ENCODE results near the gene RBM5. TPM values are rescaled to one million over a fixed set of nuclear protein-coding genes. Genes with fewer than 3 reads are reported as not detected.
"Not testable (repeated sequence)": the region's sequence is repeated elsewhere in the genome, so short reads cannot be mapped to it uniquely, and the experiment has no call there.

RBM5 gene
- total RNA-seq = 10 to 100 TPM; 66.6 to 69.7 TPM
- long read RNA-seq, transcript RBM5-201 (25 exons, 3,188 nt) = major isoform, 9 of 23 reads
- long read RNA-seq, partial matches to known transcripts = 4 of 23 reads
- long read RNA-seq, other reads (novel, unspliced or antisense) = 6 of 23 reads

DNA sequence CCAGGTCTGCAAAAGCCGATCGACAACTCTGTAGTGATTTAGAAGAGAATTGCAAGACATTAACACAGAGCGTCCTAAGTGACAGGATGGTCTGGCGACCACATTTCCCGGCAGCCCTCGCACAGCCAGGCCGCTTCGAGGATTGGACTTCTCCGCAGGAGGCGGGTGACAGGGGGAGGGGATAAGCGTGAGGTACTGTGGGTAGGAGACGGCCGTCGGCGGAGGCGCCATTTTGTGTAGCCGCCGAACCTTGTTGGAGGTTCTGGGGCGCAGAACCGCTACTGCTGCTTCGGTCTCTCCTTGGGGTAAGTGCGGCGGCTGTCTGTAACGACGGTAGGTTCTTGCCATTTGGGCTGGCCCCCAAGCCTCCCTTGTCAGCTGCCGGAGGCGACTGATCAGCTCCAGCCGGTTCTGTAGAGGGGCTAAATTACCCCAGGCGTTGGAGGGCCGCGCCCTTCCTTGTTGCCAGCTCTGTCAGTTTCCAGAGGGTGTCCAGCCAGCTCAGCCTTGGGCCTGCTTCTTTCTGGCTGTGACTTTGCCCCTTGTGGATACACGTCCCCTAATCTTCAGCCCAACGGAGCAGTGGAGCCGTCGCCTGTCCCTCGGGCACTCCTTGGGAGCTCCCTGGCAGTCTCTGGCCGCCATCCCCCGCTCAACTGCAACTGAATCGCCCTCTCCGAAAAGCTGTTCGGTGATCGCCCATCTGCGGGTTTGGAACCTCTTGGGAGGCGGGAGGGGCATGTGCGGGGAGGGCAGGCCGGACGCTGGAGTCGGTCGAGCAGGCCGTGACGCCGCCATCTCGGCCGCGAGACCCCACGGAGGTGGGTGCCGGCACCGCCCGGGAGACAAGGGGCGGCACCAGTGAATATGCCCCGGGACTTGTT is at the start of gene RBM5:
Gene RBM5, plus strand, starts transcription at position 195 of the 884 bp plus-strand sequence. CDS start 1,516 bp downstream, outside the sequence.
- ATAC-seq (peak; percentile 99 to 100), DNase-seq (peak; percentile 96)
- intact Hi-C loops (cut with DNase I) = no loop called here

DNA sequence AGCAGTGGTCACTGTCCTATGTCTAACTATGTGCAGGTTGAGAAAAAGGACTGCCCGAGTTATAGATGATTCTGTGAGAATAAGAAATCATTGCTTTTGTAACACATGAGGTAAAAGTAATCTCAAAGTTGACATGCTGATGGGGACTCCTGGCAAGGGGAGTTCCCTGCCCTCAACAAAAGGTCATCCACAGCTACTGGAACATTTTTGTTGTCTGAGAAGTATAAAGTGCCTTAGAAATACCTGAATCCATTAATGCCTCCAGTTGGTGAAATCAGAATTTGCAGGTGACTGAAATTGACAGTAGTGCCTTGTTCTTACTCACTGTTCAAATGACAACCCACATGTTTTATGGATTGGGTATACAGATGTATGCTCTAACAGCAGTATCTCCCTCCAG is 43.7 kb upstream of the RBM5 start:
- intact Hi-C loops (cut with DNase I) = no loop called here
- ATAC-seq (no peak), DNase-seq (no peak)

DNA sequence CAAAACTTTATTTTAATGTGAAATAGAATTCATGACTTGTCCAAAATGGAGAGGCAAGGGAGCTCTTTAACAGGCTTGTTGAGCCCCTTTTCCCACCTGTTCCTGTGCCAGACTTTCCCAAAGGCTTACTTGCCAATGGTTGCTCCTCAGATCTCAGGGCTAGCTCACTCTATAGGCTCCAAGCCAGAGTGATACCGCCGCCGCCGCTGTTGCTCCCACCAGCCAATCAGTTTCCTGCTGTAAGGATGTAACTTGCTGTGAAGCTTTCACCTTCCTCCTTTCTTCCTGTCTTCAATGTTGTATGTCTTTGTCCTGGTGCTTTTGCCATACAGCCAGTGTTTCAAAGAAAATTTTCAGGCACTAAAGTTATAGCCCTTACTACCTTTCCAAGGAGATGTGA is 41.3 kb upstream of the RBM5 start:
- ATAC-seq = no peak
- no peak for DNase-seq
- intact Hi-C loops (cut with DNase I) = no loop called here

DNA sequence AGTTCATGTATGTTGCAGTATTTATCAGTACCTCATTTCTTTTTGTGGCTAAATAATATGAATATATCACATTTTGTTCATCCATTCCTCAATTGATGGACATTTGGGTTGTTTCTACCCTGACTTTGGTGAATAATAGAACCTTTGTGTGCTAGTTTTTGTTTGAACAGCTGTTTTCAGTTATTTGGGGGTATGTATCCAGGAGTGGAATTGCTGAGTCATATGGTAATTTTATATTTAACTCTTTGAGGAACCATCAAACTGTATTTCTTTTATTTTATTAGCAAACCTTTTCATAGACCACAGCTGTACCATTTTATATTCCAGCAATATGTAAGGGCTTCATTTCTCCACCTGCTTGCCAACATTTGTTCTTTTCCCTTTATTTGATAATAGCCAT is 38.4 kb upstream of the RBM5 start:
- intact Hi-C loops (cut with DNase I) = no loop called here
- DNase-seq (no peak), ATAC-seq (peak in 1 of 2 donors; percentile 55)

DNA sequence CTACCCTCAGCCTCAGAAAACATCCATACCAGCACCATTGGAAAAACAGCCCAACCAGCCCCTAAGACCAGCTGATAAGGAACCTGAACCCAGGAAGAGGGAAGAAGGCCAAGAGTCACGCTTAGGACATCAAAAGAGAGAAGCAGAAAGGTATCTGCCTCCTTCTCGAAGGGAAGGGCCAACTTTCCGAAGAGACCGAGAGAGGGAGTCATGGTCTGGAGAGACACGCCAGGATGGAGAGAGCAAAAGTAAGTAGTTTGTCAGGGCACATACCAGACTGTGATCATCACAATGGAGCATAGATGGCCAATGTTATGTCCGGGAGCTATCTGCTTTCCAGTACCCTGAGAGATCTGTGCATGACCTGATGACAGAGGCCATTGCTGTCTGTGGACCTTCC is 31.0 kb upstream of the RBM5 start:
- ATAC-seq = no peak
- intact Hi-C loops (cut with DNase I) = no loop called here

DNA sequence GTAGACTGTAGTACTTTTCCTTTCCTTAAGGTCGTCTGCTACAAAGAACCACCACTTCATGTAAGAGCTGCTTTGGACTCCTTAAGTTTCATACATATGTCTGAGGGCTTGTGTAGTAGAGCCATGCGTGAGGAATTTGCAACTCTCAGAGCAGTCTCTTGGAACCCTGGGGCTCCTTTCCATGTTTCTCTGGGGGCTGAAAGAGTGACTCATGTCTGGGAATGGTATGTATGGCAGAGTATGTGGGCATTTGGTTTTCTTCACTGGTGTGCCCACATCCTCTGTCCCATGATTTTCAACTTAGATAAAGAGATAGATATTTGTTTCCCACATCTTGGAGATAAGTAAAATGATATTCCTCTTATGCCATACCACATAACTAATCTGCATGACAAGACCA is 20.6 kb upstream of the RBM5 start:
- ATAC-seq (no peak), DNase-seq (no peak)
- intact Hi-C loops (cut with DNase I) = no loop called here

More for the DNA sequence above, 31.0 kb upstream of the RBM5 start:
- no peak for DNase-seq

DNA sequence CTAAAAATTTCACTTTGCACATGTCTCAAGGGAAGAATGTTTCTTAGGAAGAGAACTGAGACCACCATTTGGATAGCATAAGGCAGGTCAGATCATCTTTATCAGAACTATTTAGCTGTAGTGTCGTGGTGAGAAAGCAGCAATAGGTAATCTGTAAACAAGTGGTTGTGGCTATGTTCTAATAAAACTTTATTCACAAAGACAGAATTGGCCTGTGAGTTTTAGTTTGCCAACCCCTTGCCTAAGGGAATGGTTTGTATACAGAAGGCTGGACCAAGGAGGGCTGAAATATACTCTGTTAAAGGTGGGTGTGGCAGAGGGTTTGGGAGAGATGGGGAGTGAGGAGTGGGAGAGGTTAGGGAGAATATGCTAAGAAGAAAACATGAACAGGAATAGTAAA is 10.6 kb upstream of the RBM5 start:
- no peak for ATAC-seq
- no peak for DNase-seq
- intact Hi-C loops (cut with DNase I) = no loop called here

DNA sequence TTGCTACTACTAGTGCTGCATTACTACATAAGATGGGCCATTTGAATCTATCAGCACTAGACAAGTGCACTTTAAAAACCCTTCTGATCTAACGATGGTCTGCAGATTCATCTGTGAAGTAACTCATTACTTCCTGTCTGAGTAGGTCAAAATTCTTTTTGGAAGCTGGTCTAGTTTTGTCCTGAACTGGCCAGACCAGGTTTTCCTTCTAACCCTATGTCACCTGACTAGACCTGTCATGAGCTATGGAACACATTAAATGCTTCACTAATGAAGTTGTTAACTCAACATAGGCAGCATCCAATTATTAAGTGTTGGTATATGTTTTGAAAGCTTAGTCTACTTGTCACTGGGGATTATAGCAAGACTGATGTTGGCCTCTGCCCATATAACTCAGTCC is 10.1 kb upstream of the RBM5 start:
- ATAC-seq (no peak), DNase-seq (no peak)
- intact Hi-C loops (cut with DNase I) = no loop called here

DNA sequence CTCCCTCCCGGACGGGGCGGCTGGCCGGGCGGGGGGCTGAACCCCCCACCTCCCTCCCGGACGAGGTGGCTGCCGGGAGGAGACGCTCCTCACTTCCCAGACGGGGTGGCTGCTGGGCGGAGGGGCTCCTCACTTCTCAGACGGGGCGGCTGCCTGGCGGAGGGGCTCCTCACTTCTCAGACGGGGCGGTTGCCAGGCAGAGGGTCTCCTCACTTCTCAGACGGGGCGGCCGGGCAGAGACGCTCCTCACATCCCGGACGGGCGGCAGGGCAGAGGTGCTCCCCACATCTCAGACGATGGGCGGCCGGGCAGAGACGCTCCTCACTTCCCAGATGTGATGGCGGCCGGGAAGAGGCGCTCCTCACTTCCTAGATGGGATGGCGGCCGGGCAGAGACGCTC is 3.8 kb upstream of the RBM5 start:
- ATAC-seq; intact Hi-C loops (cut with DNase I); DNase-seq: not testable (repeated sequence)

DNA sequence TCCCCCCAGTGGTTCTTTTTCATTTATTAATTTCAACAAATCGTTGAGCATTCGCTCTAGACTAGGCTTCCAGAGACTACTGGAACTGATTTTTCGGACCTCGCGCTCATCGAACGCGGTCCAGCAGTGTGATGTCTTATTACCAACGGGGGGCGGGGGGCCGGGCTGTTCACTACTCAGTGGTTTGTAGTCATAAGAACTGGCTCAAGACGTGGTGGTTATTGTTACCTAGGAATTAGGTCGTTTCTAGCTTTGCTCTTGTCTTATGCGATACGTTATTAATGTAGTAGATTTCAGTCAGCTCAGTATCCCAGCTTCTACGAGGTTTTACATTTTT is 858 bp downstream of the RBM5 start:
- ATAC-seq = peak; percentile 38 to 47
- no peak for DNase-seq
- intact Hi-C loops (cut with DNase I) = no loop called here

DNA sequence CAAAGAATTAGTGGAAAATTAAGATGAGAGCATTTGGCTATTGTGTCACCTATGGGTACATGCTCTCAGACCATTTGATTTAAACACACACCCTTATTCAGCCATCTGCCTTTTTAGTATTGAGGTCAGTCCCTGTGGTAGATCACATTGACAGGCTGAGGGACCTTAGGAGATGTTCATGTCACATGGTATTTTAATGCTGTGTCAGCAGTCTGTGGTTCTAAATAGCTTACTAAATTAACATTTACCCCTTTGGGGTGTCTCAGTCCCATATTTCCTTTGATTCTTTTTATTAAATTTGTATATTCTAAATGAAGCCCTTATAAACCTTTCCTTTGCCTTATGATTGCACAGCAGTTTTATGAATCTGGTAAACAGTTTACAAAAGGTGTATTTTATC is 2.3 kb downstream of the RBM5 start:
- DNase-seq = no peak
- intact Hi-C loops (cut with DNase I) = no loop called here
- ATAC-seq = no peak

DNA sequence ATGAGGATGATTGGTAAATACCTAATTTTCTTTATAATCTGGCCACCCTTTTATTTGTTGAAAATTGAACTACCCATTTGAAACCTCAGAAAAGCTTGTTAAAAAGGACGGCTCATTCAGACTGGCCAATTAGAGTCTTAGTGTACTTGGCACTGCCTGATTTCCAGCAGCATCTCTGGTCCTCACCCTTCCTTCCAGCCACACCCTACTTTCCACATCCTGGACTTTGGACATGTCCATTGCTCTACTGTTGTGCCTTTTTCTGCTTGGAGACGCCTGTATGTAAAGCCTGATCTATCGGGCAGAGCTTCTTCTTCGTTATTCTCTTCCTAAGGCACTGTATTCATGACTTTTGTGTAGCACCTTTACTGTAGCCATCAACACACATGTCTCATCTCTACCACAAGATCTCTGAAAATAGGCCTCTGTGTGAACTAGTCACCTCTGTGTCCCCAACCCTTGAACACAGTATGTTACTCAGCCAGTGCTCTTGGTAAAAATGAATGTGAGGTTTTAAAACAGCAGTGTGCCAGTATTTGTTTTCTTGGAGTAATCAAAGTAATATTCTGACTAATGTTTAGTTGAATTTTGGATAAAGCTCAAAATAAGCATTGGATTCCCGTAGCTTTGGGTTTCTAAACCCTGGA is 6.8 kb downstream of the RBM5 start:
- DNase-seq = no peak
- intact Hi-C loops (cut with DNase I) = no loop called here
- ATAC-seq = no peak

DNA sequence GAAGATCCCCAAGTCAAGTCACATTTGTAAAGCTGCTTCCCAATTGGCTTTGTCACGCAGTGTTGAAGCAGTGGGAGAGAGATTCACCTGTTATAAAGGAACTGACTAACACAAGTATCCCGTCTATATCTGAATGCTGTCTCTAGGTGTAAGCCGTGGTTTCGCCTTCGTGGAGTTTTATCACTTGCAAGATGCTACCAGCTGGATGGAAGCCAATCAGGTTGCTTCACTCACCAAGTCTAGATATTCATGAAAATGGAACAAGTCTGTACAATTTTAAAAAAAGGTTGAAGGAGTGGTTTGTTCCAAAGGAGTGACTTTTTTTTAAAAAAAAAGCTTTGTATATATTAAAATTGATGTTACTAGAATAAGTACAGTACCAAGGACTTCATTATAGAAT is 11.7 kb downstream of the RBM5 start:
- intact Hi-C loops (cut with DNase I) = no loop called here
- DNase-seq (no peak), ATAC-seq (no peak)

DNA sequence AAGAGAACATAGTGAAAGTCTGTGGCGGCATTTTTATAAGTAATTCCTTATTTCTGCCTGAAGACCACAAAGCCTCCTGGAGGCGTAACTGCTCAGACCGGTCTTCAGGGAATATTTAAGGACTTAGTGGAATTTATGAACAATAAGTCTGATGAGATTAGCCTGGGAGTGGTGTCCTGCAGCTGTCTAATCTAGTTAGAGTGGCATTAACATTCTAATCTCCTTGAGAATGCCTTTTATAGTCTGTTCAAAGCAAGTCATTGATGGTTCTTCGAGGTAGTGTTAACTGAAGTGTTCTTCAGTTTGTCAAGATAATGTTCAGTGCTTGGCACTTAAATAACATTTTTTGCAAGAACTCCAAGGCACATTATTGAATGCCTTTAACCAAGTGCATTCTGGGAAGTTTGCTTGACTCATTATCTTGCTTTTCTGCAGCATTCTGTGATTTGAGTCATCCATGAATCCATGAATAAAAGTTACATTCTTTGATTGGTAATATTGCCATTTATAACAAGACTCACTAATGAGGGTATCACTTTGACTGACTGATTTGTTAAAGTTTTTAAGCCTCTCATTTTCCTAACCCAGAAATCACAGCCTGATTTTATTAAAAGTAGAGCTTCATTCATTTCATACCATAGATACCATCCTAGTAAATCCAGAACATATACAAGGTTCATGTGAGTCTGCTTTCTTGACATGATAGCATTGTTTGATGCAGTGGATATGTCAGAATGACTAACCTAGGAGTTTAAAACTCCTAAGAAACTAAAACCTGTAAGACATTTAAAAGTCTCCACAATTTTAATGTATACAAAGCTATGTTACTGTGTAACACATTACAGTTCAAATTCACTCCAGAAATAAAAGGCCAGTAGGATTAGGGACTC is 12.5 kb downstream of the RBM5 start:
- DNase-seq (no peak), ATAC-seq (peak; percentile 27 to 64)
- intact Hi-C loops (cut with DNase I) = no loop called here

DNA sequence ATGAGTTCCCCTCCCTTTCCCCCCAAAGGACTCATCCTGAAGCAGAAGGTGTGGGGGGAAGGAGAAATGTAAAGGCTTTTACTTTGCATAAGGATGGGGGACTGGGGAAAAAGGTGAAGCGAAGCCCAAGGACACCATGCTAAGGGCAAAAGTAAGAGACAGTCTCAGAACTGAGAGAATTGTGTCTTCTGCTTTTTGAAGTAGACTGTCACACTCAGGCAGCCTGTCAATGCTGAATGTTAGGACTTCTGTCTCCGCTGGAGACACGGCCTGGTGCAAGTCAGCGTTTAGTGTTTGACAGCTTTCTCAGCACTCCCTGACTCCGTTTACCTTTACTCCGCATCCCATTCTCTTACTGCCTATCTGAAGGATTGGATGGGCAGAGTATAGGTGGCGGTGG is 13.8 kb downstream of the RBM5 start:
- intact Hi-C loops (cut with DNase I) = no loop called here
- ATAC-seq (no peak), DNase-seq (no peak)

DNA sequence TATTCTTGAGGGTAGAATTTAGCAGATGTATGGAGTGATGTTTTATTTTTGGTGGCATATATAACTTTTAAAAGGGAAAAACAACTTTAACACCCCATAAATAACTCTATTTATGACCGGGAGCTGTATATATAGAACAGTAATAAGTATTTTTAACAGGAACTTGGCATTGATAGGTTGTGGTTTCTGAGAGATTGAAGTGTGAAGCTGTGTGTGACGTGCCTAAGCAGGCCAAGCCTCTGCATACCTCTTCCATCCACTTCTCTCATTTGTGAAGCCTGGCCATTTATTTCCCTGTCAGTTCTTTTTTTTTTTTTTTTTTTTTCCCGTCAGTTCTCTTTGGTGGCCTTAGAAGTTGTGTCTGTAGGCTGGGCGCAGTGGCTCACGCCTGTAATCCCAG is 23.0 kb downstream of the RBM5 start:
- intact Hi-C loops (cut with DNase I) = no loop called here
- no peak for DNase-seq
- peak; percentile 42 to 46 for ATAC-seq

DNA sequence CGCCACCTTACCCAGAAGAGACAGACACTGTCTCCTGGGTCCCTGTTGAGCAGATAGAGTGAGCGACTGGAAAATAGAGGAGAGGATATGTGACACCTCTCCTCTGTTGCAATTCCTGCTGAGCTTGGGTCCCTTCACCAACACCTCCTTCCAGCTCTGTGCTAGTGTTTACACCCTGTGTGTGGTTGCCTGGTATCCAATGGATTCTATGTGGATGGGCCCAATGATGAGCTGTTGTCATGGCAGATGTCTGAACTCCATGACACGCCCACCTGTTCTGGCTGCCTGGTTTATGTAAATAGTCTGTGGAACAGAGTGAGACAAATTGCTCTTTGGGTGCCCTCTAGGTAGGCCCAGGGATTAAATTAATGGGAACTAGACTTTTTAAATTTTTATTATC is 23.7 kb downstream of the RBM5 start:
- intact Hi-C loops (cut with DNase I) = no loop called here
- peak; percentile 48 for DNase-seq
- peak; percentile 58 to 69 for ATAC-seq

DNA sequence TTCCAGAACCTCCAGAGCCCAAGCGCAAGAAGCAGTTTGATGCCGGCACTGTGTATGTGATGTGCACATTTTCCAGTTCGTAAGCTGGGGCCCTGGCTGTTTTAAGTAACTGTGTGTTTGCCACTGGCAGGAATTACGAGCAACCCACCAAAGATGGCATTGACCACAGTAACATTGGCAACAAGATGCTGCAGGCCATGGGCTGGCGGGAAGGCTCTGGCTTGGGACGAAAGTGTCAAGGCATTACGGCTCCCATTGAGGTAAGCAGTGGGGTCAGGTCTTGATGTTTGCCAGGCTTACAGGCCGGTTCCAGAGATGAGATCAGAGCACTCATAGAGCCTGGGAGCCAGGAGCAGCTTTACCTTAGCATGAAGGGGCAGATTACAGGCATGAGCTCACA is 28.4 kb downstream of the RBM5 start:
- intact Hi-C loops (cut with DNase I) = no loop called here
- no peak for DNase-seq
- ATAC-seq = no peak

DNA sequence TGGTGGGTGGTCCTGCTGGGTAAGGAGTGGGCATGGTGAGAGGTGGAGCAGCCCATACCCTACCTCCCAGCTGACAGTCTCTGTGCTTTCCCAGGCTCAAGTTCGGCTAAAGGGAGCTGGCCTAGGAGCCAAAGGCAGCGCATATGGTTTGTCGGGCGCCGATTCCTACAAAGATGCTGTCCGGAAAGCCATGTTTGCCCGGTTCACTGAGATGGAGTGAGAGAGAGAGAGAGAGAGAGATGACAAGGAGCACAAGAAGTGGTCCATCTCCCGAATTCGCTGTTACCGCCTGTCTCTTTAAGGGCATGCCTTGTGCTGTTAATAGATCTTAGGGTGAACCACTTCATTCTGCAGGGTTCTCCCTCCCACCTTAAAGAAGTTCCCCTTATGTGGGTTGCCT is 29.5 kb downstream of the RBM5 start:
- ATAC-seq = no peak
- DNase-seq = no peak
- intact Hi-C loops (cut with DNase I) = no loop called here

DNA sequence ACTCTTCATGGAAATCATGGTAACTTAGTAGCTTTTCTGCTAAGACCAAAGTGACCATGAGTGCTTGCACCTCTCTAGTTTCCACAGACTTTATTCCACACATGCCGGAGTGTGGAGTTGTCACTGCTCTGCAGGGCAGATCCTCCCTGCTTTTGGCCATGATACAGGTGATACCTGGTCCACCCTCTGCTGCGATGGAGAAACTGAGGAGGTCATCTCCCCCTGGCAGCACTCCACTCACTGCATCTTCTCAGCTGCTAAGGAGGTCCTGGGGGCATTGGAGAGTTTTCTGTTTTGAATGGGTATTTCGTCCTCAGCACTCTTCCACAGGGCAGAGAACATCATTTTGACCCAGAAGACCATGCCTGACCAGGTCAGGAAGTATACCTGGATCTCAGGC is 31.1 kb downstream of the RBM5 start:
- intact Hi-C loops (cut with DNase I) = loop anchor here (2.0 to 5.0 kb wide), 2 partner anchors 69 to 153 kb away; no protein-coding TSS in a partner anchor
- DNase-seq = no peak

More for the DNA sequence above, 31.1 kb downstream of the RBM5 start:
- no peak for ATAC-seq

All from left cardiac atrium (tissue), 4 donors.